Activated naive CD4-positive, alpha-beta T cell treated with anti-CD3 and anti-CD28 coated beads for 36 hours (primary cell): ENCODE measurements around the gene EAF1. TPM values are rescaled to one million over a fixed set of nuclear protein-coding genes. Genes with fewer than 3 reads are reported as not detected.
"Not testable (repeated sequence)": the region's sequence is repeated elsewhere in the genome, so short reads cannot be mapped to it uniquely, and the experiment has no call there.

Experiments used
- CTCF ChIA-PET: fragments of 350-600 bp; sonication (Branson Sonifier 250); formaldehyde crosslinking; loops from one replicate; lab custom pipeline; 2021; ENCODE audit warnings: antibody characterized with exemption; lab: Charles Lee
- DNase-seq: peaks from one replicate; pipeline ENCODE4 v3.0.0-alpha.2; 2020
- H3K27ac Mint-ChIP-seq: one replicate; pipeline ENCODE4 v1.8.0; 2021; ENCODE audit warnings: mild to moderate bottlenecking, mixed read lengths
- H3K27me3 Mint-ChIP-seq: one replicate; pipeline ENCODE4 v1.8.0; 2021; ENCODE audit warnings: low read depth, mixed read lengths
- H3K36me3 Mint-ChIP-seq: one replicate; pipeline ENCODE4 v1.8.0; 2021; ENCODE audit warnings: low read depth, mixed read lengths
- H3K4me1 Mint-ChIP-seq: one replicate; pipeline ENCODE4 v1.8.0; 2021; ENCODE audit warnings: low read depth, mixed read lengths
- H3K4me3 Mint-ChIP-seq: one replicate; pipeline ENCODE4 v1.8.0; 2021; ENCODE audit warnings: mild to moderate bottlenecking, moderate library complexity, mixed read lengths
- H3K9me3 Mint-ChIP-seq: one replicate; pipeline ENCODE4 v1.8.0; 2021; ENCODE audit warnings: mixed read lengths
- intact Hi-C: fragments of 100-400 bp; cut with micrococcal nuclease; formaldehyde crosslinking; loops from one replicate; pipeline ENCODE4 v1.15.1; 2023
- total RNA-seq, 2 experiments: library from RNA; stranded (reverse); gene quantifications; one replicate each; pipeline ENCODE4 v1.2.3, GENCODE V29; 2021

Gene EAF1
- 10 to 100 TPM; 19.5 to 20.6 TPM for total RNA-seq

DNA sequence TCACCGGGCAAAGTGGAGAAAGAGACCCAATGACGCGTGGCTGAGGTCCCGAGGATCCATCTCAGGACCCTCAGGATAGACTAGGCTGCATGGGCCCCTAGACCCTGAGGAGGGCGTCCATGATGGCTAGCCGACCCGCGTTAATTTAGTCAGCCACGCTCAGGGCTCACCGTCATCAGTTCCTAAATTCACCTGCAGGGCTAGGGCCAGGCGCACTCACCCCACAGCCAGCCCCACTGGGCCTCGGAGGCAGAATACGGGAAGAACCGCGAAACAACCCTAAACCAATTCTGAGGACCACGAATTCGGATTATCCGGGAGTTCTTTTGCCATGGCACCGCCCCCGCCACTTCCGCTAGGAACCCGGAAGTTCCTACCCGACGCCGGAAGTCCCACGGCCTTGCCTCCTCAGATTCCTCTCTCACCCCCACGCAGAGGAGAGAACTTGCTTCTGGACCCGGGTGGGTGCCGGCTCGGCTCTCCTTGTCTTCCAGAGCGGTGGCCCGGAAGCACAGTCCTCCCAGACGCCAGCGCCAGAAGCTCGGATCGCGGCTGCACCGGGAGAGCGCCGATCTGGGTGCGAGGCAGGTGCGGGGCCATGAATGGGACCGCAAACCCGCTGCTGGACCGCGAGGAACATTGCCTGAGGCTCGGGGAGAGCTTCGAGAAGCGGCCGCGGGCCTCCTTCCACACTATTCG lies at the start of gene EAF1, which contains the start of gene METTL6:
Gene EAF1, plus strand, starts transcription at position 417 of the 699 bp plus-strand sequence. Its CDS starts 182 bp downstream, at position 599.
Gene METTL6, minus strand, starts transcription at position 363 of the 699 bp plus-strand sequence. CDS start 1,033 bp downstream, outside the sequence.
- H3K36me3 Mint-ChIP-seq, result peaks cover 19% of the 10 kb centered on the region
- no peaks in the 10 kb centered on the region for H3K9me3 Mint-ChIP-seq
- no peaks in the 10 kb centered on the region for H3K27me3 Mint-ChIP-seq
- H3K27ac Mint-ChIP-seq, result peak within 1 kb of the TSS; percentile 91
- peaks cover 41% of the 10 kb centered on the region for H3K4me1 Mint-ChIP-seq
- intact Hi-C loops, result loop anchor here (1.0 to 5.0 kb wide), 6 partner anchors 130 to 775 kb away; partner anchors contain the start of genes BTD, CCDC174, HACL1 and NR2C2
- H3K4me3 Mint-ChIP-seq, result peak within 1 kb of the TSS; percentile 90
- DNase-seq, result peak; percentile 92
- CTCF ChIA-PET, result no interaction called here

DNA sequence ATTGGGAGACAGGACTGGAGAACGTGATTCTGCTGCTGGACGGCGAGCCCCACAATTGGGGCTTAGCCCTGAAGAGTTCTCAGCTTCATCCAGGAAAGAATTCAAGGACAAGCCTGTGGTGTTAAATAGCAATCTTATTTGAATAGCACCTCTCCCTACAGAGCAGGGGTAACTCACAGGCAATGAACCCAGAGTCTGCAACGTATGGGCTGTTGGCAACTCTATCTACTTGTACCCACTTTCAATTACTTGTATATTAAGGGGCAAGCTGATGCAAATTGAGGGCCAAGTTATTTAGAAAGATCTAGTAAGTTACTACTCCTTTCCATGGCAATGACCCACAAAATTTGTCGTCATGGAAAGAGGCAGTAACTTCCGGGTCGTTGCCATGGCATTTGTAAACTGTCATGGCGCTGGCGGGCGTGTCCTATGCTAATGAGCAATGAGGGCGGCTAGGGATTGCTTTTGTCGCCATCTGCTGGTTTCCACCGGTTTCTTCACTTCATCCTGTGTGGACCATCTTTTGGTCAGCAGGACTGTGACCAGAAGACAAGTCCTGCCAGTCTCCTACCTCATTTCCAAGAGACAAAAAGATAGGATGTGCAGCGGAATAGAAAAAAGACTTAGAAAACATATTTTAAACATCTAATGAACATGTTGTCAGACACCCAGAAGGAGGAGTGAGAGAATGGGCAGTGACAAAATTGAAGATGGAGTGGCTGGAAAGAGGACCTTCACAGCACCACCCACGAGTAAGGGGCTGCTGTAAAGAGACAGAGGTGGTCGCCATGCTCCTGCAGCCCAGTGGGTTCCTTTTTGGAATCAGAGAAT lies 49.2 kb upstream of the EAF1 start:
- intact Hi-C loops, result loop anchor here (1.0 to 2.0 kb wide), 12 partner anchors 17 to 430 kb away; partner anchors contain the start of genes CAPN7 and SH3BP5
- Mint-ChIP-seq H3K4me3 (no peak overlapping the region), H3K36me3 (no peaks in the 10 kb centered on the region), H3K27ac (peak overlapping the region; percentile 24), H3K27me3 (no peaks in the 10 kb centered on the region), H3K4me1 (peaks cover 5% of the 10 kb centered on the region), H3K9me3 (no peaks in the 10 kb centered on the region)
- peak; percentile 97 for DNase-seq
- CTCF ChIA-PET, result interaction anchor here (0.5 to 7.5 kb wide), 13 partner anchors 9 to 270 kb away, joined by 3 to 169 read pairs (median 4); partner anchors contain the start of gene SH3BP5

DNA sequence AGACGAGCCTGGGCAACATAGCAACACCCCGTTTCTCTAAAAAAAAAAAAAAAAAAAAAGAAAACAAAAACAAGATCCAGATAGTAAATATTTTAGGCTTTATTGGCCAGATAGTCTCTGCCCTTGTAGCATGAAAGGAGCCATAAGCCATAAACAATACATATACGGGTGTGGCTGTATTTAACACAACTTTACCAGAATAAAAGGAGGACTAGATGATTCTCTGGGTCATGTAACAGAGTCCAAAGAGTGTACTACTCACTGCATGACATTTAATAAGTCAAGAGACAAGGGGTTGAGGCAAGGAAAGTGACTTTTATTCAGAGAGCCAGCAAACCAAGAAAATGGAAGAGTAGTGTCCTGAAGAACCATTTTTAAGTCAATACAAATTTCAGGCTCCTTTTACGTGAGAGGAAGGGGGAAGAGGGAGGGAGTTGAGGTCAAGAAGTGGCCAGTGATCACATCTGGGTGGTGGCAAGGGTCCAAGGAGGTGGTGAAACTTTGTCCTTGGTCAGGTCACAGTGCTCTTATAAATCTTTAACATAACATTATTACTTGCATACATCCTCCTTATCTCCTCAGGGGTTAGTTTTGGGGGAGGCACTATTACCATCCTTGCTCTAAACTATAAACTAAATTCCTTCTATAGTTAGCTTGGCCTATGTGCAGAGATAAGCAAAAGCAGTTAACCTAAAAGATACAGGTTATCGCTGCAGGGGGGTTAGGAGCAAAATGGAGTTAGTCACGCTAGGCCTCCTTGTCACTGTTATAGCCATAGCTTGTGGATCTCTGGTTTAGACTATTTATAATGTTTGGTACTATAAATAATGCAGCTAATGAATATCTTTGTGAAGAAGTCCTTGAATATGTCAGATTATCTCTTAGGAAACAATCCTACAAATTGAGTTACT lies 46.2 kb upstream of the EAF1 start:
- DNase-seq, result no peak
- H3K9me3 Mint-ChIP-seq, result peaks cover 6% of the 10 kb centered on the region
- peaks cover 5% of the 10 kb centered on the region for H3K4me1 Mint-ChIP-seq
- H3K4me3 Mint-ChIP-seq, result no peak overlapping the region
- no peaks in the 10 kb centered on the region for H3K36me3 Mint-ChIP-seq
- intact Hi-C loops, result no loop called here
- H3K27ac Mint-ChIP-seq, result no peak overlapping the region
- CTCF ChIA-PET, result interaction anchor here (0.6 to 7.5 kb wide), 10 partner anchors 24 to 231 kb away, joined by 3 to 169 read pairs (median 3); no protein-coding TSS in a partner anchor
- no peaks in the 10 kb centered on the region for H3K27me3 Mint-ChIP-seq

DNA sequence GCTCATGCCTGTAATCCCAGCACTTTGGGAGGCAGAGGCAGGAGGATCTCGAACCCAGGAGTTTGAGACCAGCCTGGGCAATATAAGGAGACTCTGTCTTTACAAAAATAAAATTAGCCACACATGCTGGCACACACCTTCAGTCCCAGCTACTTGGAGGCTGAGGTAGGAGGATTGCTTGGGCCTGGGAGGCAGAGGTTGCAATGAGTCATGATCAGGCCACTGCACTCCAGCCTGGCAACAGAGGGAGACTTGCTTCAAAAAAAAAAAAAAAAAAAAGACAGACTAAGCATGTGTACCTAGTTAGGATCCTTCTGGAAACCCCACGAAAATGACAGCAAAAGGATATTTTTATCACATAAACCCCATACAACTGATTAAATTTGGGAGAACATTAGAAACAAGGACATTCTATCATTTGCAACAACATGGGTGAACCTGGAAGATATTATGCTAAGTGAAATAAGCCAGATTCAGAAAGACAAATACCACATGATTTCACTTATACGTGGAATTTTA lies 44.9 kb upstream of the EAF1 start:
- Mint-ChIP-seq H3K4me1 (peaks cover 5% of the 10 kb centered on the region), H3K4me3 (no peak overlapping the region), H3K27me3 (no peaks in the 10 kb centered on the region), H3K36me3 (no peaks in the 10 kb centered on the region), H3K27ac (no peak overlapping the region), H3K9me3 (peaks cover 6% of the 10 kb centered on the region)
- intact Hi-C loops, result no loop called here
- CTCF ChIA-PET, result interaction anchor here (7.5 kb wide), 1 partner anchor 114 kb away, joined by 169 read pairs; no protein-coding TSS in a partner anchor
- DNase-seq, result no peak

DNA sequence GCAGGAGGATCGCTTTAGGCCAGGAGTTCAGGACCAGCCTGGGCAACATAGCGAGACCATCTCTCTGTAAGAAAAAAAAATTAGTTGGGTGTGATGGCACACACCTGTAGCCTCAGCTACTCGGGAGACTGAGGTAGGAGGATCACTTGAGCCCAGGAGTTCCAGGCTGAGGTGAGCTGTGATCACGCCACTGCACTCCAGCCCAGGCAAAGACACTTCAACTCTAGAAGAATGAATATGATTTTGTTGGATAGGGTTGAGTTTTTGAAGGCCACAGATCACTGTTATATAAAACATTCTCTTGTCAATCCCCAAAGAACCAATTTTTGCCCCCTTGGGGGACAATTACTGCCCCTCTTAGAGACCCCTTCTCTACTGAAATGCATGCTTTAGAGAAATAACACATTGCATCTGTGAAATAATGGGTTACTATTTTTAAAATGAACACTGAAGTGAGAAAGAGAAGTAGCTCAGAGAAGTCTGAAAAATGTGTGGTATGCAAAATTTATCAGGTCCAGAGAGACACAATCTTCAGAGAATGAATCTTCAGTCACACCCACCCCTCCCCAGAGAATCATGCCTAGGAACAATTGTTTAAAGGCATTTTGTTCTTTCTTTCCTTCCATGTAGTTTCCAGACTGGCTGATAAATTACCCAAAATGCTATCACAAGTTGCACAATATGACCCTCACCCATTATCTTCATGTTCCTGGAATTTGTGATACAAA lies 42.7 kb upstream of the EAF1 start:
- CTCF ChIA-PET, result interaction anchor here (1.3 kb wide), 1 partner anchor 118 kb away, joined by 3 read pairs; no protein-coding TSS in a partner anchor
- H3K27ac Mint-ChIP-seq, result no peak overlapping the region
- intact Hi-C loops, result no loop called here

DNA sequence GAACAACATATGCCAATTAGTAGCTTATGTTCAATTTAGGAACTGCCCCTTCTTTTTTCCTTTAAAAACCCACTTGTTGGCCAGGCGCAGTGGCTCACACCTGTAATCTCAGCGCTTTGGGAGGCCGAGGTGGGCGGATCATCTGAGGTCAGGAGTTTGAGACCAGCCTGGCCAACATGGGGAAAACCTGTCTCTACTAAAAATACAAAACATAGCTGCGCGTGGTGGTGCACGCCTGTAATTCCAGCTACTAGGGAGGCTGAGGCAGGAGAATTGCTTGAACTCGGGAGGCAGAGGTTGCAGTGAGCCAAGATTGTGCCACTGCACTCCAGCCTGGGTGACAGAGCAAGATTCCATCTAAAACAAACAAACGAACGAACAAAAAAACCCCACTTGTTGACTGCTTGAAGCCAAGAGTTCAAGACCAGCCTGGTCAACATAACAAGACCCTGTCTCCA lies 42.1 kb upstream of the EAF1 start:
- H3K4me3 Mint-ChIP-seq, H3K27ac Mint-ChIP-seq, H3K9me3 Mint-ChIP-seq, intact Hi-C loops, H3K27me3 Mint-ChIP-seq, DNase-seq, H3K4me1 Mint-ChIP-seq, H3K36me3 Mint-ChIP-seq: not testable (repeated sequence)
- CTCF ChIA-PET, result interaction anchor here (1.0 to 1.3 kb wide), 2 partner anchors 117 to 119 kb away, joined by 3 to 6 read pairs; no protein-coding TSS in a partner anchor

More for the DNA sequence above, 42.7 kb upstream of the EAF1 start:
- Mint-ChIP-seq H3K4me3 (no peak overlapping the region), H3K36me3 (no peaks in the 10 kb centered on the region), H3K4me1 (no peaks in the 10 kb centered on the region), H3K27me3 (no peaks in the 10 kb centered on the region), H3K9me3 (peaks cover 6% of the 10 kb centered on the region)
- no peak for DNase-seq

DNA sequence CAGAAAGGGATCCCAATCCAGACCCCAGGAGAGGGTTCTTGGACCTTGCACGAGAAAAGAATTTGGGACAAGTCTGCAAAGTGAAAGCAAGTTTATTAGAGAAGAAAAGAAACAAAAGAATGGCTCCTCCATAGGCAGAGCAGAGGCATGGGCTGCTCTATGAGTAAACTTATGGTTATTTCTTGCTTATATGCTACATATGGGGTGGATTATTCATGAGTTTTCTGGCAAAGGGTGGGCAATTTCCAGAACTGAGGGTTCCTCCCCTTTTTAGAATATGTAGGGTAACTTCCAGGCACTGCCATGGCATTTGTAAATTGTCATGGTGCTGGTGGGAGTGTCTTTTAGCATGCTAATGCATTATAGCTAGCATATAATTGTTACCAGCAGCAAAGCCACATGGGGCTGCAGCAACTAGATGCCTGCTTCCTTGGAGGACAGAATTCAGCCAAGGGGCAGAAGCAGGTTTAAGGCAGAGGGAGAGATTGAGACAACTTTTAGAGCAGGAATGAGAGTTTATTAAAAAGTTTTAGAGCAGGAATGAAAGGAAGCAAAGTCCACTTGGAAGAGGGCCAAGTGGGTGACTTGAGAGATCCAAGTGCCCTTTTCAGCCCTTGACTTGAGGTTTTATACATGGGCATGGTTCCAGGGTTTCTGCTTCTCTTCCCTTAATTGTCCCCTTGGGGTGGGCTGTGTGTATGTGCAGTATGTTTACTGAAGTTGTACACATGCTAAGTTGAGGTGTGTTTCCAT lies 41.3 kb upstream of the EAF1 start:
- Mint-ChIP-seq H3K9me3 (peaks cover 6% of the 10 kb centered on the region), H3K4me1 (no peaks in the 10 kb centered on the region), H3K36me3 (no peaks in the 10 kb centered on the region), H3K27me3 (no peaks in the 10 kb centered on the region), H3K27ac (no peak overlapping the region), H3K4me3 (no peak overlapping the region)
- intact Hi-C loops, result no loop called here
- CTCF ChIA-PET, result interaction anchor here (1.0 to 1.3 kb wide), 2 partner anchors 118 to 120 kb away, joined by 3 to 6 read pairs; no protein-coding TSS in a partner anchor
- no peak for DNase-seq

DNA sequence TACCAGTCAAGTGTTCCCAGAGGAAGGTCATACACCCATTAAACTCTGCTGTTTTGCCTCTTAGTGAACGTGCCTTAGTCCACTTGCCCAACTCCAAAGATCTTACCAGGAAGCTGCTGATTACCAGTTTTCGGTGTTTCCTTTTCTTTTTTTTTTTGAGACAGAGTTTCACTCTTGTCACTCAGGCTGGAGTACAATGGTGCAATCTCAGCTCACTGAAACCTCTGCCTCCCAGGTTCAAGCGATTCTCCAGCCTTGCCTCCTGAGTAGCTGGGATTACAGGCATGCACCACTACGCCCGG lies 40.8 kb upstream of the EAF1 start:
- CTCF ChIA-PET, result not testable (repeated sequence)

DNA sequence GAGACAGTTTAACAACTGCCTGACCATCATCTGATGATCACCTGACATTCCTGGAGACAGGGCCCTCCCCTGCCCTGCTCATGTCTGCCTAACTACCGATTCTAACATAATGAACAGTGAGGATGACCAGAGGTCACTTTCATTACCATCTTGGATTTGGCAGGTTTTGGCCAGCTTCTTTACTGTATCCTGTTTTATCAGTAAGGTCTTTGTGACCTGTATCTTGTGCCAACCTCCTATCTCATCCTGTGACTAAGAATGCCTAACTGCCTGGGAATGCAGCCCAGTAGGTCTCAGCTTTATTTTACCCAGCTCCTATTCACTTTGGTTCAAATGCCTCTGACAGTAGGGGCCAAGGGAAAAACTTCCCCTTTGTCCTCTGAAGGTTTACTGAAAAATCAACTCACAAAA lies 40.2 kb upstream of the EAF1 start:
- Mint-ChIP-seq H3K9me3 (peaks cover 6% of the 10 kb centered on the region), H3K36me3 (no peaks in the 10 kb centered on the region), H3K27ac (no peak overlapping the region), H3K4me1 (no peaks in the 10 kb centered on the region), H3K27me3 (no peaks in the 10 kb centered on the region), H3K4me3 (no peak overlapping the region)
- no peak for DNase-seq
- intact Hi-C loops, result no loop called here
- CTCF ChIA-PET, result interaction anchor here (0.8 to 1.7 kb wide), 3 partner anchors 8 to 184 kb away, joined by 3 to 7 read pairs (median 3); no protein-coding TSS in a partner anchor

More for the DNA sequence above, 40.8 kb upstream of the EAF1 start:
- H3K27me3 Mint-ChIP-seq, H3K4me3 Mint-ChIP-seq, H3K4me1 Mint-ChIP-seq, intact Hi-C loops, DNase-seq, H3K36me3 Mint-ChIP-seq, H3K9me3 Mint-ChIP-seq, H3K27ac Mint-ChIP-seq: not testable (repeated sequence)

DNA sequence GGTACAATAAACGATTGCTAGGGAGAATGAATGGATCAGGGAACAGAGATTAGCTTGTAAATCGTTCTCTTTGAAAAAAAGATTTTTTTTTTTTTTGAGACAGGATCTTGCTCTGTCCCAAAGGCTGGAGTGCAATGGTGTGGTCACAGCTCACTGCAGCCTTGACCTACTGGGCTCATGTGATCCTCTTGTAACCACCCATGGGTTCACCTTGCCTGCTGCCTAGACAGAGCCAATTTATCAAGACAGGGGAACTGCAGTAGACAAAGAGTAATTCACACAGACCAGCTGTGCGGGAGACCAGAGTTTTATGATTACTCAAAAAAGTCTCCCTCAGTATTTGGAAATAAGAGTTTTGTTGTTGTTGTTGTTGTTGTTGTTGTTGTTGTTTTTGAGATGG lies 39.7 kb upstream of the EAF1 start:
- Mint-ChIP-seq H3K4me1 (no peaks in the 10 kb centered on the region), H3K27ac (no peak overlapping the region), H3K27me3 (no peaks in the 10 kb centered on the region), H3K4me3 (no peak overlapping the region), H3K36me3 (no peaks in the 10 kb centered on the region), H3K9me3 (peaks cover 6% of the 10 kb centered on the region)
- no peak for DNase-seq
- CTCF ChIA-PET, result interaction anchor here (0.6 to 1.7 kb wide), 4 partner anchors 8 to 122 kb away, joined by 3 to 7 read pairs (median 4); no protein-coding TSS in a partner anchor
- intact Hi-C loops, result no loop called here
